ENCODE data around the gene HMG20B. TPM values are rescaled to one million over a fixed set of nuclear protein-coding genes. Genes with fewer than 3 reads are reported as not detected.
"Not testable (repeated sequence)": the region's sequence is repeated elsewhere in the genome, so short reads cannot be mapped to it uniquely, and the experiment has no call there.

Gene HMG20B
- polyA plus RNA-seq, 4 donors: 67.9 to 111 (median 91.2) TPM

GRCh38 chr19:3577723-3578344, 5.1 kb downstream of the HMG20B start:
- no peak for DNase-seq (ENCODE audit: low read depth in 4 of 4, low spot score in 2 of 4)

DNA sequence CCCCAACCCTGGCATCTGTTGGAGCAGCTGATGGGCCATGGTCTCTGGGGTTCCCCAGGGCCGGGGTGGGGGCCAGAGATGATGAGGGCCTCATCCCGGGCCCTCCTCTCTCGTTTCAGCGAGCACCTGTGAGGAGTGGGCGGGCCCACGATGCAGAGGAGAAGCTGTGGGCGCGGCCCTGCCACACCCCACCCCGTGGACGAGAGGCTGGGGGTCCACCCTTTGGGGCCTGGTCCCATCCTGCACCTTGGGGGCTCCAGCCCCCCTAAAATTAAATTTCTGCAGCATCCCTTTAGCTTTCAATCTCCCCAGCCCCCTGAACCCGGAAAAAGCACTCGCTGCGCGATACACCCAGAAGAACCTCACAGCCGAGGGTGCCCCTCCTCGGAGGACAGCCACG, 5.6 kb downstream of the HMG20B start:
- DNase-seq (ENCODE audit: low read depth in 4 of 4, low spot score in 2 of 4): no peak

DNA sequence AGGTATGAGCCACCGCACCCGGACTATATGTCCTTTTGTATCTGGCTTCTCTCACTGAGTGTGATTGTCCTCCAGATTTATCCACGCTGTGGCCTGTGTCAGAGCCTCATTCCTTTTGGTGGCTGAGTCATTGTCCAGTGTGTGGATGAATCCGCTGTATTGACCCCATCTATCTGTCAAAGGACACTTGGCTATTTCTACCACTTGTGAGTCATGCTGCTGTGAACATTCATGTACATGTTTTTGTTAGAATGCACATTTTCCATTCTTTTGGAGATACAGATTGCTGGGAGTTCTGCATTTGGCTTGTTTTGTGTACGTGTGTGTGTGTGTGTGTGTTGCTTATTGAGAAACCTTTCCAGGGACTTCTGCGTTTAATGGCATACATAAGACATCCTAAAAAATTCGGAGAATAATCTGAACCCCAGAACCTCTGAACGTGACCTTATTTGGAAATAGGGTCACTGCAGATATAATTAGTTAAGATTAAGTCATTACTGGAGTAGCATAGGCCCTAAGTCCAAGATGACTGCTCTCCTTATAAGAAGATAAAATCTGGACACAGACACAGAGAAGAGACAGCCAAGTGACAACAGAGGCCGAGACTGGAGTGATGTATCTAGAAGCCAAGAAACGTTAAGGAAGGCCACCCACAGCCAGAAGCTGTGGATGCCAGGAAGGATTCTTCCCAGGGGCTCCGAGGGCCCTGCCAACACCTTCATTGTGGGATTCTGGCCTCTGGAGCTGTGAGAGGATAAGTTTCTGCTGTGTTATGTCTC, 7.6 kb downstream of the HMG20B start:
- DNase-seq (ENCODE audit: low read depth in 4 of 4, low spot score in 2 of 4): no peak

DNA sequence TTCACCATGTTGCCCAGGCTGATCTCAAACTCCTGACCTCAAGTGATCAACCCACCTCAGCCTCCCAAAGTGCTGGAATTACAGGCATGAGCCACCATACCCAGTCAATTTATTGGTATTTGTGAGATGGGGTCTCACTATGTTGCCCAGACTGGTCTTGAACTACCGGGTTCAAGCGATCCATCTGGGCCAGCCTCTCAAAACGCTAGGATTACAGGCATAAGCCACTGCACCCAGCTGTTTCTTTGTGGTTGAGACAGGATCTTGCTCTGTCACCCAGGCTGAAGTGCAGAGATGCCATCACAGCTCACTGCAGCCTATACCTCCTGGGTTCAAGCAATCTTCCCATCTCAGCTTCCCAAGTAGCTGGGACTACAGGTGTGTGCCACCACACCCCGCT, 9.0 kb downstream of the HMG20B start:
- not testable (repeated sequence) for DNase-seq (ENCODE audit: low read depth in 4 of 4, low spot score in 2 of 4)

DNA sequence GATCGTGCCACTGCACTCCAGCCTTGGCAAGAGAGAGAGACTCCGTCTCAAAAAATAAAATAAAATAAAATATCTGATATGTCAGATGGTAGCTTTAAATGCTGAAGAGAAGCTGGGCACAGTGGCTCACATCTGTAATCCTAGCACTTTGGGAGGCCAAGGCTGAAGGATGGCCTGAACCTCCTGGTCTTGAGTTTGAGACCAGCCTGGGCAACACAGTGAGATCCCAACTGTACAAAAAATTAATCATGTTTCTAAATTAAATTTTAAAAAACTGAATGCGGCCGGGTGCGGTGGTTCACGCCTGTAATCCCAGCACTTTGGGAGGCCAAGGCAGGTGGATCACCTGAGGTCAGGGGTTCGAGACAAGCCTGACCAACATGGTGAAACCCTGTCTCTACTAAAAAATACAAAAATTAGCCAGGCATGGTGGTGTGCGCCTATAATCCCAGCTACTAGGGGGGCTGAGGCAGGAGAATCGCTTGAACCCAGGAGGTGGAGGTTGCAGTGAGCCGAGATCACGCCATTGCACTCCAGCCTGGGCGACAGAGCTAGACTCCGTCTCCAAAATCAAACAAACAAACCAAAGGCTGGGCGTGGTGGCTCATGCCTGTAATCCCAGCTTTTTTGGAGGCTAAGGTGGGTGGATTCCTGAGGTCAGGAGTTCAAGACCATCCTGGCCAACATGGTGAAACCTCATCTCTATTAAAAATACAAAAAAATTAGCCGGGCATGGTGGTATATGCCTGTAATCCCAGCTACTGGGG, 11.5 kb downstream of the HMG20B start:
- not testable (repeated sequence) for DNase-seq (ENCODE audit: low read depth in 4 of 4, low spot score in 2 of 4)

GRCh38 chr19:3585301-3586126, 12.8 kb downstream of the HMG20B start, which contains the start of gene GIPC3:
Gene GIPC3, plus strand, starts transcription at chr19:3585478. Its CDS starts 120 bp downstream, at chr19:3585598.
- no peak for DNase-seq (ENCODE audit: low read depth in 4 of 4, low spot score in 2 of 4)

DNA sequence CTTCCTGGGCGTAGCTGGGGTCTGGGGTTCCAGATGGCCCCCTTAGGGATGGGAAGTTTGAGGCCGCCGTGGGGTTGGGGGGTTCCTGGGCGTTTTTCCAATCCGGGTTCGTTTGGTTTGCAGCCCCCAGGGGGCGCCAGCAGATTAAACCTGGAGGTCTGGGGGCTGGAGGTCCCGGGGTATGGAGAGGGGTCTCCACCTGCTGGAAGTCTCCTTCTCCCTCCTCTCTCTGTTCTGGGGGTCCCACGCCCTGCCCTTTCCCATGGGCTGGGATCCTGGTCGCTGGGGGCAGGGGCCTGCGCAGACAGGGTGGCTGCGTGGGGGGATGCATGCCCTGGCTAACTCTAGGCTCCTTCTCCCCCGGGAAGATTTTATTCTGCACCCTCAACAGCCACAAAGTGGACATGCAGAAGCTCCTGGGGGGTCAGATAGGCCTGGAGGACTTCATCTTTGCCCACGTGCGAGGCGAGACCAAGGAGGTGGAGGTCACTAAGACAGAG, 13.4 kb downstream of the HMG20B start:
- no peak for DNase-seq (ENCODE audit: low read depth in 4 of 4, low spot score in 2 of 4)

DNA sequence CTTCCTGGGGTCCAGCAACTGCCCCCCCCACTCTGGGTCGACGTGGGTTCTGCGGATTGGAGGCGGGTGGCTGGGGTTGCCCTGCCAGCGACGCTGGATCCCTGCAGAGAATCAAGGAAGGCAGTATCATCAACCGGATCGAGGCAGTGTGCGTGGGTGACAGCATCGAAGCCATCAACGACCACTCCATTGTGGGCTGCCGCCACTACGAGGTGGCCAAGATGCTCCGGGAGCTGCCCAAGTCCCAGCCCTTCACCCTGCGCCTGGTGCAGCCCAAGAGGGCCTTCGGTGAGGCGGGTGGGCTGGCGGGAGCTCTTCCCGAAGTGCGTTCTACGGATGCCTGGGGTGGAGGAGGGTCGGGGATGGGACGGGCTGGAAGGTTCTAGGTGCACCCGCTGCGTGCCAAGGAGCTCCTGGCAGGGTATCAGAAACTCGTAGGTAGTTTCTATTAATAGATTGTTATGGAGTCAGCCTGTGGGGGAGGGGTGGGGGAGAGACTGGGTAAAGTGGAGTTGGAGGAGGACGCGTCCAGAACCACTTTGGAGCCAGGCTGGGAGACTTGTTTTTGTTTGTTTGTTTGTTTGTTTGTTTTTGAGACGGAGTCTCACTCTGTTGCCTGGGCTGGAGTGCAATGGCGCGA, 14.1 kb downstream of the HMG20B start:
- DNase-seq (ENCODE audit: low read depth in 4 of 4, low spot score in 2 of 4): no peak

DNA sequence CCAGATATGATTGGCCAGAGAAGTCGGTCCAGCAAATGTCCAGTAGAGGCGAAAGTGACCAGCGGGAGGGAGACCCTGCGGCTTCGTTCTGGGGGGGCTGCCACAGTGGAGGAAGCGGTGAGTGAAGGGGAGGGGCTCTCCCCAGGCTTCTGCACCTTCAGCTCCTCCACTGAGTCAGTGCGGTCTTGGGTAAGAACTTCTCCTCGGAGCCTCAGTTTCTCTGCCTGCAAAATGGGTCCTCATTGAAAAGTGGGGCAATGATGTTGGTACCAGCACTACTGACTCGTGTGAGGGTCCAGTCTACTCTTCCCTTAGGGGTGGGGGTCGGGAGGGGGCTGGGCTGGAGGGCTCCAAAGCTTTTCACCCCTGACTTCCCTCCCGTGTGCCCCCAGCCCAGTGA, 16.7 kb downstream of the HMG20B start:
- no peak for DNase-seq (ENCODE audit: low read depth in 4 of 4, low spot score in 2 of 4)

GRCh38 chr19:3589949-3590348, 17.2 kb downstream of the HMG20B start:
- no peak for DNase-seq (ENCODE audit: low read depth in 4 of 4, low spot score in 2 of 4)

DNA sequence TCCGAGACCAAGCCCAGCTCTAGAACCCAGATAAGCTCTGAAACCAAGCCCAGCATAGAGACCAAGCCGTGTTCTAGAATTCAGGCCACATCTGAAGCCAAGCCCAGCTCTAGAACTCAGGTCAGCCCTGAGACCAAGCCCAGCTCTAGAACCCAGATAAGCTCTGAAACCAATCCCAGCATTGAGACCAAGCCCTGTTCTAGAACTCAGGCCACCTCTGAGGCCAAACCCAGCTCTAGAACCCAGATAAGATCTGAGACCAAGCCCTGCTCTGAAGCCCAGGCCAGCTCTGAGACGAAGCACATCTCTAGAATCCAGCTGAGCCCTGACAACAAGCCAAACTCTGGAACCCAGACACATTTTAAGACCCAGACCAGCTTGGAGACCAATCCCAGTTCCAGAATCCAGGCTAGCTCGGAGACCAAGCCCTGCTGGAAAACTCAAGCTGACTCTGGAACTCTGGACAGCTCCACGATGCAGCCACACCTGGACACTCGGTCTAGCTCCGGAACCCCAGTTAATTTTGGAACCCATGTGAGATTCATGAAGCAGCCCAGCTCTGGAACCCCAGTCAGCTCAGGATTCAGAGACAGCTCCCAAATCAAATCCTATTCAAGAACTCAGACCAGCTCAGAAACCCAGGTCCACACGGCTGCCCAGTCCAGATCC, 18.4 kb downstream of the HMG20B start:
- no peak for DNase-seq (ENCODE audit: low read depth in 4 of 4, low spot score in 2 of 4)

GRCh38 chr19:3591876-3592613, 19.3 kb downstream of the HMG20B start:
- no peak for DNase-seq (ENCODE audit: low read depth in 4 of 4, low spot score in 2 of 4)

GRCh38 chr19:3593156-3593555, 20.4 kb downstream of the HMG20B start:
- DNase-seq (ENCODE audit: low read depth in 4 of 4, low spot score in 2 of 4): no peak

GRCh38 chr19:3595521-3596061, 22.8 kb downstream of the HMG20B start:
- no peak for DNase-seq (ENCODE audit: low read depth in 4 of 4, low spot score in 2 of 4)

DNA sequence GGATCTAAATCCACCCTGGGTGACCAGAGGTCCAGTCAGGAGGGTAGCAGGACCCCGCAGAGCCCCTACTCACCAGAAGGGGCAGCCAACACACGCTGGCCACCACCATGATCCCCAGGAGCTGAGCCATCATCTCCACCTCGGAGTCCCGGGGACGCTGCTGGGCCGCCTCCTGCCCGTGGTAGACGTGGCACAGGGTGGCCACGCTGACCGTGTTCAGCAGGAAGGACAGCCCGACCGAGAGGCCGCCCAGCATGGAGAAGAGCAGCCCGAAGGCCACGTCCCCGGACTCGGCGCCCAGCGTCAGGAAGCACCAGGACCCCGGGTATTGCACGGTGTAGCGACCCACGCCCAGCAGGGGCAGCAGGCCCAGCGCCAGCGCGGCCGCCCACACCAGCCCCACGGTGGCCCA, 27.0 kb downstream of the HMG20B start:
- no peak for DNase-seq (ENCODE audit: low read depth in 4 of 4, low spot score in 2 of 4)

GRCh38 chr19:3601021-3601420, 28.3 kb downstream of the HMG20B start:
- no peak for DNase-seq (ENCODE audit: low read depth in 4 of 4, low spot score in 2 of 4)

DNA sequence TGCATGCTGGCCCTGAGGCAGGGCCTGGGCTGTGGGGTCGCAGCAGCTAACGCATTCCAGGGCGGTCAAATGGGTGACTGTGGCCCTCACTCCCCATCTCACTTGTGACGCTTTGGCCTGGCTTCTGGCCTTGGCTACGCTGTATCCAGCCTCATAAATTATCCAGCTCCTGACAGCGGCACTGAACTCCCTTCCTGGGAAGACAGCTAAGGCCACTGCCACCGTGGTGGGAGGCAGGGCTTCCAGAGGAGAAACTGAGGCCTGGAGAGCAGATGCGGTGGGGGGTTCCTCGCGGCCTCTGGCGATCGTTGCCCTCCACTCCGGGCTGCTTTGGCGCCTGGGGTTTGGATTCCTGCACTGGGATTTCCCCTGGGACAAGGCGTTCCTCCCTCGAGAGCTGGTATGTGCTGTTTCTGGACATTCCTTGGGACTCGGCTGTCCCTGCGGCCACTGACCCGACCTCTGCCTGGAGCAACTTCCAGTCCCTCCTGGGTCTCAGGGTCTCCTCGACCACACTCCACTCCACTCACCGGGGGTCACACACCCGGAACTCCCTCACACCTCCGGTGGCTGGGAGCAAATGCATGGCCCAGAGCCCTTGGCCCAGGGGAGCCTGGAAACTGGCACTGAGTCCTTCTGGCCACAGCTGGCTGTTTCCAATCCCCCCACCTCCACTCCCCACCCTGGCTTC, 30.5 kb downstream of the HMG20B start:
- no peak for DNase-seq (ENCODE audit: low read depth in 4 of 4, low spot score in 2 of 4)

Measured in left renal cortex interstitium (tissue), 4 donors.